ENCODE measurements around the gene FIGN. TPM values are rescaled to one million over a fixed set of nuclear protein-coding genes. Genes with fewer than 3 reads are reported as not detected.

The FIGN gene
- total RNA-seq, 1 experiment from 2014 or later, result not detected

- H3K4me3 ChIP-seq (ENCODE audit: low read depth, low read length), result no peak overlapping the region
- no peaks in the 10 kb centered on the region for H3K36me3 ChIP-seq (ENCODE audit: control insufficient read depth, insufficient read depth, low read length)
- ChIA-PET POLR2A (no interaction called here), CTCF (no interaction called here)
- TF ChIP-seq CTCF (IDR thresholded peaks at IDR 0.05; ENCODE audit: insufficient read depth in 1 of 2, low read depth in 1 of 2, low read length in 1 of 2, severe bottlenecking in 1 of 2, unreplicated experiment in 1 of 2), result no peak
- no peak for DNase-seq
- no peaks in the 10 kb centered on the region for H3K9me3 ChIP-seq
- Mint-ChIP-seq H3K36me3 (ENCODE audit: insufficient read depth, unreplicated experiment) (no peaks in the 10 kb centered on the region), H3K9me3 (ENCODE audit: unreplicated experiment) (no peaks in the 10 kb centered on the region), H3K4me3 (ENCODE audit: unreplicated experiment) (no peak overlapping the region), H3K27me3 (ENCODE audit: insufficient read depth, unreplicated experiment) (no peaks in the 10 kb centered on the region), H3K4me1 (ENCODE audit: low read depth, unreplicated experiment) (peaks cover 9% of the 10 kb centered on the region), H3K27ac (ENCODE audit: unreplicated experiment) (no peak overlapping the region)
- peaks cover 12% of the 10 kb centered on the region for H3K4me1 ChIP-seq
- intact Hi-C loops (cut with micrococcal nuclease; ENCODE audit: unreplicated experiment), result no loop called here
- H3K27me3 ChIP-seq (replicated peaks; ENCODE audit: control insufficient read depth, insufficient read depth, low read length), result no peaks in the 10 kb centered on the region
- no TSS peak for BruUV-seq (replicated peaks)
These were observed 16.5 kb downstream of the FIGN start for GRCh38 chr2:163719331-163719730.

- no peaks in the 10 kb centered on the region for H3K27me3 Mint-ChIP-seq (ENCODE audit: insufficient read depth, unreplicated experiment)
- Histone ChIP-seq H3K4me1 (peaks cover 12% of the 10 kb centered on the region), H3K27me3 (replicated peaks; ENCODE audit: control insufficient read depth, insufficient read depth, low read length) (no peaks in the 10 kb centered on the region), H3K36me3 (ENCODE audit: control insufficient read depth, insufficient read depth, low read length) (no peaks in the 10 kb centered on the region), H3K9me3 (no peaks in the 10 kb centered on the region), H3K4me3 (ENCODE audit: low read depth, low read length) (no peak overlapping the region)
- peaks cover 9% of the 10 kb centered on the region for H3K4me1 Mint-ChIP-seq (ENCODE audit: low read depth, unreplicated experiment)
- ChIA-PET CTCF (no interaction called here), POLR2A (no interaction called here)
- no peaks in the 10 kb centered on the region for H3K36me3 Mint-ChIP-seq (ENCODE audit: insufficient read depth, unreplicated experiment)
- no peak for DNase-seq
- no peak overlapping the region for H3K27ac Mint-ChIP-seq (ENCODE audit: unreplicated experiment)
- intact Hi-C loops (cut with micrococcal nuclease; ENCODE audit: unreplicated experiment), result no loop called here
- no peaks in the 10 kb centered on the region for H3K9me3 Mint-ChIP-seq (ENCODE audit: unreplicated experiment)
- BruUV-seq (replicated peaks), result no TSS peak
- no peak overlapping the region for H3K4me3 Mint-ChIP-seq (ENCODE audit: unreplicated experiment)
- no peak for TF ChIP-seq CTCF (IDR thresholded peaks at IDR 0.05; ENCODE audit: insufficient read depth in 1 of 2, low read depth in 1 of 2, low read length in 1 of 2, severe bottlenecking in 1 of 2, unreplicated experiment in 1 of 2)
These were observed 17.7 kb downstream of the FIGN start for GRCh38 chr2:163717993-163718680.

- Mint-ChIP-seq H3K4me1 (ENCODE audit: low read depth, unreplicated experiment) (peaks cover 9% of the 10 kb centered on the region), H3K27ac (ENCODE audit: unreplicated experiment) (no peak overlapping the region), H3K9me3 (ENCODE audit: unreplicated experiment) (no peaks in the 10 kb centered on the region), H3K27me3 (ENCODE audit: insufficient read depth, unreplicated experiment) (no peaks in the 10 kb centered on the region), H3K36me3 (ENCODE audit: insufficient read depth, unreplicated experiment) (no peaks in the 10 kb centered on the region), H3K4me3 (ENCODE audit: unreplicated experiment) (no peak overlapping the region)
- Histone ChIP-seq H3K36me3 (ENCODE audit: control insufficient read depth, insufficient read depth, low read length) (no peaks in the 10 kb centered on the region), H3K4me1 (peaks cover 12% of the 10 kb centered on the region), H3K9me3 (no peaks in the 10 kb centered on the region), H3K4me3 (ENCODE audit: low read depth, low read length) (no peak overlapping the region), H3K27me3 (replicated peaks; ENCODE audit: control insufficient read depth, insufficient read depth, low read length) (no peaks in the 10 kb centered on the region)
- CTCF ChIA-PET, result no interaction called here
- no peak for DNase-seq
- intact Hi-C loops (cut with micrococcal nuclease; ENCODE audit: unreplicated experiment), result no loop called here
- no TSS peak for BruUV-seq (replicated peaks)
- TF ChIP-seq CTCF (IDR thresholded peaks at IDR 0.05; ENCODE audit: insufficient read depth in 1 of 2, low read depth in 1 of 2, low read length in 1 of 2, severe bottlenecking in 1 of 2, unreplicated experiment in 1 of 2), result no peak
- POLR2A ChIA-PET, result no interaction called here
These were observed 18.3 kb downstream of the FIGN start for GRCh38 chr2:163717515-163717914.
